Loucy (cell line): ENCODE measurements around the gene C3orf62.

Source experiments
- H2AFZ ChIP-seq: fragments of 200-600 bp; sonication (generic); 2 replicates; pipeline ENCODE4 v1.6.0; 2016; ENCODE audit warnings: antibody characterized with exemption, mild to moderate bottlenecking, low read length, moderate library complexity
- H3F3A ChIP-seq: fragments of 200-600 bp; 2 replicates; pipeline ENCODE4 v1.6.0; 2016; ENCODE audit warnings: antibody characterized with exemption, low read depth, mild to moderate bottlenecking
- H3K27me3 ChIP-seq: fragments of 200-600 bp; sonication (generic); 2 replicates; pipeline ENCODE4 v1.6.1; 2014; ENCODE audit warnings: low read length, mild to moderate bottlenecking; ENCODE audit not compliant: insufficient read depth, poor library complexity, severe bottlenecking
- H3K36me3 ChIP-seq: fragments of 200-600 bp; sonication (generic); 2 replicates; pipeline ENCODE4 v1.6.1; 2016; ENCODE audit warnings: low read length; ENCODE audit not compliant: insufficient read depth
- H3K4me1 ChIP-seq: fragments of 200-600 bp; sonication (generic); 2 replicates; pipeline ENCODE4 v1.5.1; 2014; ENCODE audit warnings: low read length, mild to moderate bottlenecking; ENCODE audit not compliant: insufficient read depth, poor library complexity, severe bottlenecking
- H3K4me2 ChIP-seq: fragments of 200-600 bp; sonication (generic); 2 replicates; pipeline ENCODE4 v1.6.0; 2014; ENCODE audit warnings: antibody characterized with exemption, low read length, low read depth, mild to moderate bottlenecking; ENCODE audit not compliant: poor library complexity, severe bottlenecking
- H3K4me3 ChIP-seq: fragments of 200-600 bp; sonication (generic); 2 replicates; pipeline ENCODE4 v1.5.1; 2014; ENCODE audit warnings: low read length, mild to moderate bottlenecking, mixed read lengths; ENCODE audit not compliant: poor library complexity, severe bottlenecking
- H3K79me2 ChIP-seq: fragments of 200-600 bp; sonication (generic); 2 replicates; pipeline ENCODE4 v1.6.1; 2014; ENCODE audit warnings: low read length; ENCODE audit not compliant: insufficient read depth
- H3K9ac ChIP-seq: fragments of 200-600 bp; sonication (generic); 2 replicates; pipeline ENCODE4 v1.6.0; 2014; ENCODE audit warnings: mild to moderate bottlenecking, low read depth, low read length, moderate library complexity; ENCODE audit not compliant: poor library complexity, severe bottlenecking
- H3K9me2 ChIP-seq: fragments of 200-600 bp; sonication (generic); replicated peaks from 2 replicates; pipeline ENCODE4 v1.6.1; 2016; ENCODE audit warnings: low read depth, low read length, mixed read lengths
- H3K9me3 ChIP-seq: fragments of 200-600 bp; sonication (generic); 2 replicates; pipeline ENCODE4 v1.6.1; 2014; ENCODE audit warnings: mild to moderate bottlenecking, antibody characterized with exemption, low read length, low read depth; ENCODE audit not compliant: insufficient read depth
- H4K20me1 ChIP-seq: fragments of 200-600 bp; sonication (generic); 2 replicates; pipeline ENCODE4 v1.6.0; 2014; ENCODE audit warnings: antibody characterized with exemption, low read length, mild to moderate bottlenecking; ENCODE audit not compliant: insufficient read depth, poor library complexity, severe bottlenecking
- CTCF ChIP-seq: fragments of 200-600 bp; sonication (generic); conservative IDR thresholded peaks from 2 replicates; pipeline ENCODE4 v1.5.1; 2014; ENCODE audit warnings: mild to moderate bottlenecking, antibody characterized with exemption, low read length
- EZH2phosphoT487 ChIP-seq: fragments of 200-600 bp; IDR thresholded peaks from 2 replicates; pipeline ENCODE4 v1.6.1; 2018; ENCODE audit warnings: antibody characterized with exemption, mild to moderate bottlenecking, moderate library complexity, borderline replicate concordance

C3orf62 gene

GRCh38 chr3:49294343-49294742, 17.3 kb upstream of the C3orf62 start:
- H3K9me3 ChIP-seq = no peaks in the 10 kb centered on the region
- no peak for TF ChIP-seq CTCF
- no peak for TF ChIP-seq EZH2phosphoT487
- H3K4me2 ChIP-seq = no peak overlapping the region
- no peaks in the 10 kb centered on the region for H3K79me2 ChIP-seq
- H3K36me3 ChIP-seq = peaks cover 68% of the 10 kb centered on the region; the same call in 1 of the 2 replicates
- H3K4me3 ChIP-seq = no peak overlapping the region
- H4K20me1 ChIP-seq = no peaks in the 10 kb centered on the region
- H3F3A ChIP-seq = no peaks in the 10 kb centered on the region
- no peak overlapping the region for H2AFZ ChIP-seq
- no peaks in the 10 kb centered on the region for H3K27me3 ChIP-seq
- no peaks in the 10 kb centered on the region for H3K4me1 ChIP-seq
- H3K9me2 ChIP-seq = no peaks in the 10 kb centered on the region
- H3K9ac ChIP-seq = no peak overlapping the region

- Histone ChIP-seq H3F3A (no peaks in the 10 kb centered on the region), H4K20me1 (no peaks in the 10 kb centered on the region), H3K9ac (no peak overlapping the region), H3K36me3 (peaks cover 60% of the 10 kb centered on the region; the same call in 1 of the 2 replicates), H3K27me3 (no peaks in the 10 kb centered on the region), H3K4me3 (no peak overlapping the region), H2AFZ (no peak overlapping the region), H3K9me2 (no peaks in the 10 kb centered on the region), H3K9me3 (no peaks in the 10 kb centered on the region), H3K4me2 (no peak overlapping the region), H3K79me2 (no peaks in the 10 kb centered on the region), H3K4me1 (no peaks in the 10 kb centered on the region)
- TF ChIP-seq EZH2phosphoT487 (no peak), CTCF (no peak)
Observed at GRCh38 chr3:49283997-49284396, 7.0 kb upstream of the C3orf62 start.

- Histone ChIP-seq H3K4me2 (no peak overlapping the region), H3K4me1 (no peaks in the 10 kb centered on the region), H2AFZ (no peak overlapping the region), H3K79me2 (no peaks in the 10 kb centered on the region), H3K36me3 (peaks cover 55% of the 10 kb centered on the region; the same call in 1 of the 2 replicates), H3K9me2 (no peaks in the 10 kb centered on the region), H3F3A (no peaks in the 10 kb centered on the region), H3K9me3 (no peaks in the 10 kb centered on the region), H3K27me3 (no peaks in the 10 kb centered on the region), H3K9ac (no peak overlapping the region), H4K20me1 (no peaks in the 10 kb centered on the region), H3K4me3 (no peak overlapping the region)
- TF ChIP-seq EZH2phosphoT487 (no peak), CTCF (no peak)
Observed at GRCh38 chr3:49279376-49279775, 2.3 kb upstream of the C3orf62 start.
